HuH-7 (cell line): ENCODE results near the gene HBM.
A peak's percentile ranks its signal among the peaks of the same experiment; 100 is the strongest.
"Not testable (repeated sequence)": the region's sequence is repeated elsewhere in the genome, so short reads cannot be mapped to it uniquely, and the experiment has no call there.

Experiments
- DNase-seq: peaks from one replicate; pipeline ENCODE4 v3.0.0; 2011; ENCODE audit warnings: low spot score

HBM gene

GRCh38 chr16:165539-166374, at the start of gene HBM:
TSS of gene HBM (plus strand) at chr16:165978. CDS start at chr16:165998, 20 bp downstream.
- no peak for DNase-seq

- DNase-seq = no peak
Measured at GRCh38 chr16:116015-116414, 49.8 kb upstream of the HBM start.

- DNase-seq = peak; percentile 52
Measured at GRCh38 chr16:117379-118365, 48.1 kb upstream of the HBM start.

- DNase-seq = no peak
Measured at GRCh38 chr16:118857-119256, 46.9 kb upstream of the HBM start.

- DNase-seq = no peak
Measured at GRCh38 chr16:119295-119694, 46.5 kb upstream of the HBM start.

GRCh38 chr16:119835-120491, 45.8 kb upstream of the HBM start:
- DNase-seq = no peak

- DNase-seq = no peak
Measured at GRCh38 chr16:120756-121155, 45.0 kb upstream of the HBM start.

- DNase-seq = no peak
Measured at GRCh38 chr16:122361-122760, 43.4 kb upstream of the HBM start.

- not testable (repeated sequence) for DNase-seq
Measured at GRCh38 chr16:123558-124350, 42.0 kb upstream of the HBM start.

- DNase-seq = no peak
Measured at GRCh38 chr16:125011-125410, 40.8 kb upstream of the HBM start.

- DNase-seq = no peak
Measured at GRCh38 chr16:129075-129474, 36.7 kb upstream of the HBM start.

GRCh38 chr16:130533-131173, 35.1 kb upstream of the HBM start:
- no peak for DNase-seq

GRCh38 chr16:132120-132519, 33.7 kb upstream of the HBM start:
- no peak for DNase-seq

GRCh38 chr16:133716-134115, 32.1 kb upstream of the HBM start:
- no peak for DNase-seq

GRCh38 chr16:138049-138417, 27.7 kb upstream of the HBM start:
- no peak for DNase-seq

GRCh38 chr16:140175-140857, 25.5 kb upstream of the HBM start:
- DNase-seq = no peak

GRCh38 chr16:142405-142967, 23.3 kb upstream of the HBM start:
- no peak for DNase-seq

- DNase-seq = no peak
Measured at GRCh38 chr16:143047-143446, 22.7 kb upstream of the HBM start.

GRCh38 chr16:143456-143855, 22.3 kb upstream of the HBM start:
- no peak for DNase-seq

GRCh38 chr16:144797-145252, 21.0 kb upstream of the HBM start:
- DNase-seq = no peak
